HCT116 (cell line): ENCODE measurements around the gene ARL5B. TPM values are rescaled to one million over a fixed set of nuclear protein-coding genes. Genes with fewer than 3 reads are reported as not detected.

ENCODE experiments used
- ATAC-seq: fragments of 200-7000 bp; cut with Tn5 transposase; 2 replicates; pipeline ENCODE4 v1.9.1; 2020; ENCODE audit warnings: mild to moderate bottlenecking, moderate library complexity
- BruUV-seq: library from RNA; stranded (reverse); fragments of 400-500 nt; replicated peaks from 2 replicates; lab custom pipeline; 2021; lab: Mats Ljungman, UMichigan
- CTCF ChIA-PET: fragments of 300-600 bp; sonication (Branson Sonifier 250); formaldehyde crosslinking; loops from one replicate; lab custom pipeline; 2021; ENCODE audit warnings: antibody characterized with exemption; lab: Charles Lee
- POLR2A ChIA-PET: fragments of 300-600, 350-600 bp; sonication (Branson Sonifier 250); formaldehyde crosslinking; loops from one replicate; lab custom pipeline; 2021; ENCODE audit warnings: antibody characterized with exemption; lab: Charles Lee
- RAD21 ChIA-PET, 2 experiments: fragments of 300-600 bp; sonication (Branson Sonifier 250); formaldehyde crosslinking; loops; one replicate each; lab custom pipeline; 2023; ENCODE audit warnings: low total read pairs in 2 of 2; ENCODE audit not compliant: uncharacterized antibody in 2 of 2, unreplicated experiment in 2 of 2, low non-redundant PET in 1 of 2; lab: Charles Lee
- DNase-seq: peaks from one replicate; pipeline ENCODE4 v3.0.0-alpha.2; 2010; ENCODE audit warnings: low read depth, low spot score
- H2AFZ ChIP-seq: fragments of 200-600 bp; shearing (Covaris generic), sonication (generic); 2 replicates; pipeline ENCODE4 v1.6.1; 2017; ENCODE audit warnings: low read depth, mixed run types, mixed read lengths, antibody characterized with exemption, low read length; ENCODE audit not compliant: poor library complexity, severe bottlenecking
- H3K27ac ChIP-seq: 2 replicates; pipeline ENCODE4 v1.5.1; 2012; ENCODE audit warnings: low read depth, low read length
- H3K27me3 ChIP-seq: fragments of 200-600 bp; sonication (generic); 2 replicates; pipeline ENCODE4 v1.6.1; 2016; ENCODE audit warnings: mixed run types, low read length, mixed read lengths; ENCODE audit not compliant: insufficient read depth
- H3K36me3 ChIP-seq, 2 experiments: fragments of 200-500 bp in 1 of 2; fragments of 200-600 bp in 1 of 2; sonication (Bioruptor generic) in 1 of 2; sonication (generic) in 1 of 2; 2 replicates each; pipeline versions ENCODE4 v1.5.1 to v1.6.1; 2014 to 2016; ENCODE audit warnings: low read length in 2 of 2, inconsistent platforms in 1 of 2, mixed read lengths in 1 of 2, mixed run types in 1 of 2; ENCODE audit not compliant: insufficient read depth in 2 of 2, control insufficient read depth in 1 of 2
- H3K4me1 ChIP-seq, 2 experiments: fragments of 200-600 bp in 1 of 2; sonication (generic) in 1 of 2; 2 replicates each; pipeline versions ENCODE4 v1.5.1 to v1.6.1; 2012 to 2017; ENCODE audit warnings: low read length in 2 of 2, inconsistent platforms in 1 of 2, mild to moderate bottlenecking in 1 of 2, mixed read lengths in 1 of 2, mixed run types in 1 of 2, moderate library complexity in 1 of 2; ENCODE audit not compliant: insufficient read depth in 2 of 2, control insufficient read depth in 1 of 2
- H3K4me2 ChIP-seq: fragments of 200-600 bp; sonication (generic); 2 replicates; pipeline ENCODE4 v1.6.1; 2017; ENCODE audit warnings: mixed run types, low read length, mixed read lengths
- H3K4me3 ChIP-seq, 2 experiments: fragments of 200-600 bp in 1 of 2; sonication (generic) in 1 of 2; replicated peaks in 1 of 2; 2 replicates each; pipeline ENCODE4 v1.5.1; 2011 to 2016; ENCODE audit warnings: low read length in 2 of 2, control low read depth in 1 of 2, low read depth in 1 of 2, mild to moderate bottlenecking in 1 of 2, mixed read lengths in 1 of 2, mixed run types in 1 of 2
- H3K79me2 ChIP-seq: fragments of 200-600 bp; sonication (generic); 2 replicates; pipeline ENCODE4 v1.6.1; 2017; ENCODE audit warnings: mild to moderate bottlenecking, mixed run types, low read length, moderate library complexity, mixed read lengths; ENCODE audit not compliant: insufficient read depth
- H3K9ac ChIP-seq: fragments of 200-600 bp; sonication (generic); 2 replicates; pipeline ENCODE4 v1.6.1; 2016; ENCODE audit warnings: low read length, mixed read lengths
- H3K9me2 ChIP-seq: fragments of 200-600 bp; sonication (generic), shearing (Covaris generic); 2 replicates; pipeline ENCODE4 v1.6.1; 2017; ENCODE audit warnings: mixed run types, mild to moderate bottlenecking, moderate library complexity; ENCODE audit not compliant: insufficient read depth
- H3K9me3 ChIP-seq, 2 experiments: fragments of 200-500 bp in 1 of 2; fragments of 200-600 bp in 1 of 2; sonication (Bioruptor generic) in 1 of 2; sonication (generic) in 1 of 2; 2 replicates each; pipeline ENCODE4 v1.6.1; 2014 to 2017; ENCODE audit warnings: low read length in 2 of 2, mixed read lengths in 2 of 2, inconsistent platforms in 1 of 2, low read depth in 1 of 2, mild to moderate bottlenecking in 1 of 2, mixed run types in 1 of 2, moderate library complexity in 1 of 2; ENCODE audit not compliant: control insufficient read depth in 1 of 2, insufficient read depth in 1 of 2
- H4K20me1 ChIP-seq: fragments of 200-600 bp; sonication (generic), shearing (Covaris generic); 2 replicates; pipeline ENCODE4 v1.6.1; 2017; ENCODE audit warnings: mixed run types, mild to moderate bottlenecking, moderate library complexity; ENCODE audit not compliant: insufficient read depth
- ATF3 ChIP-seq: IDR thresholded peaks from 2 replicates; pipeline ENCODE4 v1.6.1; 2012
- CEBPB ChIP-seq: IDR thresholded peaks from 2 replicates; pipeline ENCODE4 v1.6.1; 2012; ENCODE audit warnings: low read depth
- CTCF ChIP-seq, 3 experiments: fragments of 200-600 bp in 1 of 3; sonication (generic) in 1 of 3; IDR thresholded peaks in 2 of 3; conservative IDR thresholded peaks in 1 of 3; 2 replicates each; pipeline ENCODE4 v1.5.1; 2012 to 2017; ENCODE audit warnings: low read depth in 2 of 3, low read length in 2 of 3, antibody characterized with exemption in 1 of 3, borderline replicate concordance in 1 of 3, control low read depth in 1 of 3, mild to moderate bottlenecking in 1 of 3, mixed read lengths in 1 of 3, mixed run types in 1 of 3, moderate library complexity in 1 of 3; ENCODE audit not compliant: insufficient read depth in 1 of 3
- EGR1 ChIP-seq: IDR thresholded peaks from 2 replicates; pipeline ENCODE4 v1.6.1; 2012; ENCODE audit warnings: low read depth
- ELF1 ChIP-seq: IDR thresholded peaks from 2 replicates; pipeline ENCODE4 v1.6.1; 2012; ENCODE audit warnings: low read depth, borderline replicate concordance
- EZH2phosphoT487 ChIP-seq: fragments of 200-600 bp; IDR thresholded peaks from 2 replicates; pipeline ENCODE4 v1.6.1; 2018; ENCODE audit warnings: antibody characterized with exemption, borderline replicate concordance
- FOSL1 ChIP-seq: IDR thresholded peaks from 2 replicates; pipeline ENCODE4 v1.6.1; 2012; ENCODE audit warnings: low read depth
- JUND ChIP-seq: IDR thresholded peaks from 2 replicates; pipeline ENCODE4 v1.6.1; 2012
- SP1 ChIP-seq: IDR thresholded peaks from 2 replicates; pipeline ENCODE4 v1.6.1; 2012; ENCODE audit warnings: low read depth
- SRF ChIP-seq: IDR thresholded peaks from 2 replicates; pipeline ENCODE4 v1.6.1; 2012; ENCODE audit warnings: low read depth
- ZNF274 ChIP-seq: fragments of 200-500 bp; sonication (Bioruptor generic); IDR thresholded peaks from 2 replicates; pipeline ENCODE4 v1.6.1; 2014; ENCODE audit warnings: mild to moderate bottlenecking, low read depth, low read length, inconsistent platforms
- intact Hi-C: fragments of 100-400 bp; cut with micrococcal nuclease; formaldehyde crosslinking; loops from 2 replicates; pipeline ENCODE4 v1.10.0; 2022
- total RNA-seq: library from RNA; stranded (reverse); gene quantifications from one replicate; pipeline ENCODE4 v1.2.1, GENCODE V29; 2021; ENCODE audit not compliant: unreplicated experiment

ARL5B gene
- total RNA-seq, 1 experiment from 2014 or later: 21.1 TPM

GRCh38 chr10:18659819-18660535 is 746 bp downstream of the ARL5B start:
- RAD21 ChIA-PET: no interaction called here
- Histone ChIP-seq H3K27me3 (no peaks in the 10 kb centered on the region), H4K20me1 (no peaks in the 10 kb centered on the region), H3K4me2 (peak overlapping the region; percentile 72), H2AFZ (no peak overlapping the region), H3K4me1 (peaks cover 13 to 17% of the 10 kb centered on the region in 2 experiments), H3K9me3 (no peaks in the 10 kb centered on the region), H3K79me2 (peaks cover 62% of the 10 kb centered on the region), H3K4me3 (peak overlapping the region; percentile 96 to 98), H3K36me3 (no peaks in the 10 kb centered on the region), H3K9ac (peak overlapping the region; percentile 97), H3K9me2 (no peaks in the 10 kb centered on the region), H3K27ac (peak overlapping the region; percentile 97)
- CTCF ChIA-PET: no interaction called here
- peak; percentile 6 for ATAC-seq
- TF ChIP-seq ATF3 (no peak), CEBPB (peak; percentile 46), JUND (0 out of 2 replicates have a peak, but pooled peaks have one; percentile 9)
- BruUV-seq: TSS peak; percentile 63
- DNase-seq: no peak
- intact Hi-C loops: no loop called here
- POLR2A ChIA-PET: interaction anchor here (1.4 kb wide), 1 partner anchor 19 kb away, joined by 3 read pairs; no protein-coding TSS in a partner anchor

GRCh38 chr10:18660816-18661431 is 1.7 kb downstream of the ARL5B start:
- H3K9me3 ChIP-seq: no peaks in the 10 kb centered on the region
- ChIA-PET POLR2A (no interaction called here), CTCF (no interaction called here), RAD21 (no interaction called here)
- peak overlapping the region; percentile 97; the same call in 1 of the 2 replicates for H3K27ac ChIP-seq
- H3K36me3 ChIP-seq: no peaks in the 10 kb centered on the region
- H3K4me2 ChIP-seq: peak overlapping the region; percentile 72
- H2AFZ ChIP-seq: no peak overlapping the region
- H4K20me1 ChIP-seq: no peaks in the 10 kb centered on the region
- DNase-seq (no peak), ATAC-seq (no peak)
- BruUV-seq: no TSS peak
- peaks cover 13 to 24% of the 10 kb centered on the region in 2 experiments for H3K4me1 ChIP-seq
- TF ChIP-seq SP1 (no peak), ATF3 (no peak), CTCF (IDR thresholded peaks at IDR 0.05 in 2 of 3, conservative IDR thresholded peaks at IDR 0.05 in 1 of 3; ENCODE audit: borderline replicate concordance in 1 of 3, insufficient read depth in 1 of 3, low read depth in 2 of 3, low read length in 2 of 3) (no peak), ELF1 (no peak), ZNF274 (no peak), EZH2phosphoT487 (no peak), EGR1 (no peak), SRF (no peak), JUND (no peak), FOSL1 (no peak)
- H3K27me3 ChIP-seq: no peaks in the 10 kb centered on the region
- no peaks in the 10 kb centered on the region for H3K9me2 ChIP-seq
- H3K9ac ChIP-seq: 0 out of 2 replicates have a peak overlapping the region, but pooled peaks have one; percentile 97
- intact Hi-C loops: no loop called here
- H3K4me3 ChIP-seq: peak overlapping the region; percentile 96 to 98
- peaks cover 71% of the 10 kb centered on the region for H3K79me2 ChIP-seq
